C4-2B (cell line): ENCODE data around the gene TMEM175.

ENCODE experiments used
- CTCF ChIP-seq: fragments of 450-650 bp; conservative IDR thresholded peaks from 2 replicates; pipeline ENCODE4 v1.5.1; 2017; ENCODE audit warnings: mild to moderate bottlenecking
- ZFX ChIP-seq: fragments of 450-650 bp; IDR thresholded peaks from 2 replicates; pipeline ENCODE4 v1.6.1; 2017

DNA sequence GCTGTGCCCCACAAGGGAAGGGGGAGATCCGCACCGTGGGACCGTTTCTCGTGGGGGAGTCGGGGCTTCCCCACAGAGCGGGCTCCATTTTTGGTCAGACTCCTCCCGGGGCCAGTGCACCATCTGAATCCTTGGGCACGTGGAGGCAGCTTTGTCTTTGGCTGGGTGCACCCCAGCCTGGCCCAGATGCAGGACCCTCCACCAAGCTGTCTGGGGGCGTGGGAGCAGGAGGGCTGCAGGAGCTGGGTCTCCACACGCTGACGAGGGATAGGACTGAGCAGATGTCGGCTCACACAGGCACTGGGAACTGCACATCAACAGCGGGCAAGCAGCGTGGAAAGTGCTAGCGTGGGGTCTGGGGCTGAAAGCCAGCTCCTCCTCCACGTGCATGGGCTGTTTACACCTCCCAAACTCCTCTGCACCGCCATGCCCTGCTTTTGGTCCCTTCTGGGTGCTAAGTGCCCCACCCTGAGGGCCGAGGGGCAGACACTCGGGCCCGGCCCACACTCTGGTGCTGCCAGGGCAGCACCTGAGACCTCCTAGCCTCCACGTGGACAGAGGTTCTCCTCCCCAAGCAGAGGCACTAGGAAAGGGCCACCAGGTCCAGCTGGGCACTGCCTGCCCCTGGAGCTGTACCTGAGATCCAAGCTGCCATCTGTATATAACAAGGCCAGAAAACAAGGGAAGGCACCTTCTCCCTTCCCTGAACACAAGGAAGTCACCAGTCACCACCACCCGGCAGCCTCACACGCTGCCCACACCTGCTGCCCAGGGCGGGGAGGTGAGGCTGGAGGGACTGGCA, 27.3 kb downstream of the TMEM175 start:
- TF ChIP-seq CTCF (no peak), ZFX (no peak)
